Prostate gland (tissue), 2 donors: ENCODE measurements around the gene FHDC1.

Experiments used
- CTCF ChIP-seq, 4 experiments: fragments of 200-600 bp in 2 of 4; fragments of 450-650 bp in 2 of 4; sonication (generic) in 2 of 4; IDR thresholded peaks; 1 replicate in 3 of 4; 2 replicates in 1 of 4; pipeline ENCODE4 v1.5.1; 2016 to 2019; ENCODE audit warnings: antibody characterized with exemption in 4 of 4, mild to moderate bottlenecking in 2 of 4, moderate library complexity in 2 of 4
- POLR2A ChIP-seq: fragments of 450-650 bp; IDR thresholded peaks from one replicate; pipeline ENCODE4 v1.6.1; 2016; ENCODE audit warnings: antibody characterized with exemption, mild to moderate bottlenecking

GRCh38 chr4:152894673-152895072, 41.5 kb upstream of the FHDC1 start:
- no peak for TF ChIP-seq CTCF (IDR thresholded peaks at IDR 0.05)
- no peak for TF ChIP-seq POLR2A
